Activated naive CD8-positive, alpha-beta T cell treated with anti-CD3 and anti-CD28 coated beads, Interleukin-2, amount 50 U/mL, for 24 hours (primary cell): ENCODE data around the gene TNFAIP6.
A peak's percentile ranks its signal among the peaks of the same experiment; 100 is the strongest.
"Not testable (repeated sequence)": the region's sequence is repeated elsewhere in the genome, so short reads cannot be mapped to it uniquely, and the experiment has no call there.

Experiments
- ATAC-seq: fragments of 150-1000 bp; cut with Tn5 transposase; one replicate; pipeline ENCODE4 v1.10.0; 2021
- DNase-seq: peaks from one replicate; pipeline ENCODE4 v3.0.0; 2021
- H3K27ac Mint-ChIP-seq: one replicate; pipeline ENCODE4 v1.8.0; 2021; ENCODE audit warnings: mild to moderate bottlenecking, mixed read lengths
- H3K27me3 Mint-ChIP-seq: one replicate; pipeline ENCODE4 v1.8.0; 2021; ENCODE audit warnings: mixed read lengths
- H3K36me3 Mint-ChIP-seq: one replicate; pipeline ENCODE4 v1.8.0; 2021; ENCODE audit warnings: low read depth, mixed read lengths
- H3K4me1 Mint-ChIP-seq: one replicate; pipeline ENCODE4 v1.8.0; 2021; ENCODE audit warnings: mixed read lengths
- H3K4me3 Mint-ChIP-seq: one replicate; pipeline ENCODE4 v1.8.0; 2021; ENCODE audit warnings: mild to moderate bottlenecking, moderate library complexity, mixed read lengths
- H3K9me3 Mint-ChIP-seq: one replicate; pipeline ENCODE4 v1.8.0; 2021; ENCODE audit warnings: mixed read lengths

TNFAIP6 gene

GRCh38 chr2:151388011-151388410 lies 30.6 kb downstream of the TNFAIP6 start:
- no peak for DNase-seq
- no peaks in the 10 kb centered on the region for H3K36me3 Mint-ChIP-seq
- peaks cover 3% of the 10 kb centered on the region for H3K27me3 Mint-ChIP-seq
- H3K27ac Mint-ChIP-seq: no peak overlapping the region
- no peaks in the 10 kb centered on the region for H3K4me1 Mint-ChIP-seq
- H3K9me3 Mint-ChIP-seq: no peaks in the 10 kb centered on the region
- ATAC-seq: no peak
- no peak overlapping the region for H3K4me3 Mint-ChIP-seq

- ATAC-seq: no peak
- no peak overlapping the region for H3K4me3 Mint-ChIP-seq
- H3K9me3 Mint-ChIP-seq: peaks cover 4% of the 10 kb centered on the region
- no peak for DNase-seq
- H3K36me3 Mint-ChIP-seq: no peaks in the 10 kb centered on the region
- H3K27me3 Mint-ChIP-seq: peaks cover 5% of the 10 kb centered on the region
- H3K4me1 Mint-ChIP-seq: no peaks in the 10 kb centered on the region
- no peak overlapping the region for H3K27ac Mint-ChIP-seq
Measured at GRCh38 chr2:151391436-151391835, 34.0 kb downstream of the TNFAIP6 start.

GRCh38 chr2:151394509-151394908 lies 37.1 kb downstream of the TNFAIP6 start:
- H3K27me3 Mint-ChIP-seq: peaks cover 5% of the 10 kb centered on the region

GRCh38 chr2:151395509-151396374 lies 38.4 kb downstream of the TNFAIP6 start:
- no peak overlapping the region for H3K27ac Mint-ChIP-seq
- ATAC-seq (no peak), DNase-seq (no peak)
- peaks cover 2% of the 10 kb centered on the region for H3K27me3 Mint-ChIP-seq
- peaks cover 4% of the 10 kb centered on the region for H3K9me3 Mint-ChIP-seq
- H3K4me3 Mint-ChIP-seq: no peak overlapping the region
- no peaks in the 10 kb centered on the region for H3K4me1 Mint-ChIP-seq
- H3K36me3 Mint-ChIP-seq: no peaks in the 10 kb centered on the region

More at GRCh38 chr2:151394509-151394908, 37.1 kb downstream of the TNFAIP6 start:
- H3K4me3 Mint-ChIP-seq: no peak overlapping the region
- no peaks in the 10 kb centered on the region for H3K36me3 Mint-ChIP-seq
- no peak overlapping the region for H3K27ac Mint-ChIP-seq
- DNase-seq: no peak
- ATAC-seq: no peak
- H3K9me3 Mint-ChIP-seq: peaks cover 4% of the 10 kb centered on the region
- no peaks in the 10 kb centered on the region for H3K4me1 Mint-ChIP-seq

- DNase-seq: no peak
- Mint-ChIP-seq H3K9me3 (no peaks in the 10 kb centered on the region), H3K36me3 (no peaks in the 10 kb centered on the region), H3K4me3 (no peak overlapping the region), H3K27ac (no peak overlapping the region), H3K27me3 (peaks cover 2% of the 10 kb centered on the region), H3K4me1 (no peaks in the 10 kb centered on the region)
- ATAC-seq: no peak
Measured at GRCh38 chr2:151399981-151400380, 42.6 kb downstream of the TNFAIP6 start.

GRCh38 chr2:151401149-151401548 lies 43.8 kb downstream of the TNFAIP6 start:
- Mint-ChIP-seq H3K36me3 (no peaks in the 10 kb centered on the region), H3K27me3 (peaks cover under 1% of the 10 kb centered on the region), H3K27ac (no peak overlapping the region), H3K4me1 (no peaks in the 10 kb centered on the region), H3K9me3 (no peaks in the 10 kb centered on the region), H3K4me3 (no peak overlapping the region)
- DNase-seq: no peak
- no peak for ATAC-seq

GRCh38 chr2:151403914-151404313 lies 46.5 kb downstream of the TNFAIP6 start:
- Mint-ChIP-seq H3K36me3 (no peaks in the 10 kb centered on the region), H3K4me1 (no peaks in the 10 kb centered on the region), H3K9me3 (no peaks in the 10 kb centered on the region), H3K27ac (no peak overlapping the region), H3K4me3 (no peak overlapping the region), H3K27me3 (no peaks in the 10 kb centered on the region)
- DNase-seq: no peak
- no peak for ATAC-seq

GRCh38 chr2:151405376-151405775 lies 48.0 kb downstream of the TNFAIP6 start:
- ATAC-seq (no peak), DNase-seq (no peak)
- Mint-ChIP-seq H3K27me3 (no peaks in the 10 kb centered on the region), H3K9me3 (no peaks in the 10 kb centered on the region), H3K36me3 (peaks cover under 1% of the 10 kb centered on the region), H3K27ac (no peak overlapping the region), H3K4me1 (peaks cover 4% of the 10 kb centered on the region), H3K4me3 (no peak overlapping the region)

GRCh38 chr2:151407281-151407680 lies 49.9 kb downstream of the TNFAIP6 start:
- H3K27me3 Mint-ChIP-seq: no peaks in the 10 kb centered on the region
- ATAC-seq: no peak
- H3K4me1 Mint-ChIP-seq: peaks cover 19% of the 10 kb centered on the region
- H3K4me3 Mint-ChIP-seq: no peak overlapping the region
- peaks cover 18% of the 10 kb centered on the region for H3K36me3 Mint-ChIP-seq
- H3K27ac Mint-ChIP-seq: no peak overlapping the region
- no peaks in the 10 kb centered on the region for H3K9me3 Mint-ChIP-seq
- DNase-seq: no peak

- Mint-ChIP-seq H3K4me3 (peak overlapping the region; percentile 100), H3K27me3 (no peaks in the 10 kb centered on the region), H3K36me3 (peaks cover 30% of the 10 kb centered on the region), H3K4me1 (peaks cover 29% of the 10 kb centered on the region), H3K27ac (peak overlapping the region; percentile 97), H3K9me3 (no peaks in the 10 kb centered on the region)
- DNase-seq (peak; percentile 8), ATAC-seq (no peak)
Measured at GRCh38 chr2:151408788-151409600, 51.6 kb downstream of the TNFAIP6 start.

GRCh38 chr2:151409601-151410484 lies 52.5 kb downstream of the TNFAIP6 start, which contains the start of gene RIF1:
Gene RIF1 (plus strand): TSS chr2:151409902. CDS start chr2:151410424, 522 bp downstream.
- H3K9me3 Mint-ChIP-seq: no peaks in the 10 kb centered on the region
- DNase-seq (peak; percentile 84), ATAC-seq (peak; percentile 94)
- H3K4me3 Mint-ChIP-seq: peak within 1 kb of the TSS; percentile 100
- peak within 1 kb of the TSS; percentile 97 for H3K27ac Mint-ChIP-seq
- peaks cover 33% of the 10 kb centered on the region for H3K36me3 Mint-ChIP-seq
- H3K4me1 Mint-ChIP-seq: peaks cover 29% of the 10 kb centered on the region
- no peaks in the 10 kb centered on the region for H3K27me3 Mint-ChIP-seq

- Mint-ChIP-seq H3K9me3 (no peaks in the 10 kb centered on the region), H3K27ac (peak overlapping the region; percentile 97), H3K4me1 (peaks cover 29% of the 10 kb centered on the region), H3K4me3 (peak overlapping the region; percentile 100), H3K27me3 (no peaks in the 10 kb centered on the region), H3K36me3 (peaks cover 36% of the 10 kb centered on the region)
- DNase-seq (peak; percentile 46), ATAC-seq (peak; percentile 37)
Measured at GRCh38 chr2:151410485-151410834, 53.1 kb downstream of the TNFAIP6 start.

- Mint-ChIP-seq H3K9me3 (no peaks in the 10 kb centered on the region), H3K4me1 (peaks cover 22% of the 10 kb centered on the region), H3K36me3 (peaks cover 51% of the 10 kb centered on the region), H3K27ac (no peak overlapping the region), H3K4me3 (no peak overlapping the region), H3K27me3 (no peaks in the 10 kb centered on the region)
- ATAC-seq (no peak), DNase-seq (no peak)
Measured at GRCh38 chr2:151417650-151418049, 60.3 kb downstream of the TNFAIP6 start.

- Mint-ChIP-seq H3K4me1 (peaks cover 37% of the 10 kb centered on the region), H3K36me3 (peaks cover 57% of the 10 kb centered on the region)
- H3K9me3 Mint-ChIP-seq, H3K4me3 Mint-ChIP-seq, H3K27ac Mint-ChIP-seq, DNase-seq, H3K27me3 Mint-ChIP-seq, ATAC-seq: not testable (repeated sequence)
Measured at GRCh38 chr2:151421681-151422080, 64.3 kb downstream of the TNFAIP6 start.
